HG02588 (cell line): ENCODE results near the gene BRD9.
"Not testable (repeated sequence)": the region's sequence is repeated elsewhere in the genome, so short reads cannot be mapped to it uniquely, and the experiment has no call there.

Source experiments
- ATAC-seq: cut with Tn5 transposase; IDR thresholded peaks from one replicate; pipeline ENCODE4 v1.9.1; 2021; ENCODE audit warnings: mild to moderate bottlenecking, moderate library complexity; ENCODE audit not compliant: unreplicated experiment

The BRD9 gene

GRCh38 chr5:923281-923873, 30.8 kb upstream of the BRD9 start:
- no peak for ATAC-seq

GRCh38 chr5:922436-923280, 30.1 kb upstream of the BRD9 start:
- ATAC-seq = no peak

GRCh38 chr5:921456-922435, 29.1 kb upstream of the BRD9 start:
- no peak for ATAC-seq

- no peak for ATAC-seq
Measured at GRCh38 chr5:920321-920720, 27.7 kb upstream of the BRD9 start.

GRCh38 chr5:919356-920000, 26.9 kb upstream of the BRD9 start:
- no peak for ATAC-seq

GRCh38 chr5:918717-919116, 26.1 kb upstream of the BRD9 start:
- ATAC-seq = not testable (repeated sequence)

GRCh38 chr5:916441-917293, 24.1 kb upstream of the BRD9 start:
- ATAC-seq = no peak

- ATAC-seq = no peak
Measured at GRCh38 chr5:915946-916345, 23.3 kb upstream of the BRD9 start.

GRCh38 chr5:915346-915745, 22.7 kb upstream of the BRD9 start:
- ATAC-seq = not testable (repeated sequence)

- no peak for ATAC-seq
Measured at GRCh38 chr5:914612-915011, 22.0 kb upstream of the BRD9 start.

- ATAC-seq = no peak
Measured at GRCh38 chr5:914174-914573, 21.6 kb upstream of the BRD9 start.

- ATAC-seq = no peak
Measured at GRCh38 chr5:912280-913091, 19.9 kb upstream of the BRD9 start.

GRCh38 chr5:911601-912000, 19.0 kb upstream of the BRD9 start:
- no peak for ATAC-seq

GRCh38 chr5:910769-911160, 18.2 kb upstream of the BRD9 start:
- no peak for ATAC-seq

- no peak for ATAC-seq
Measured at GRCh38 chr5:909994-910768, 17.6 kb upstream of the BRD9 start.

GRCh38 chr5:909086-909485, 16.5 kb upstream of the BRD9 start:
- ATAC-seq = no peak

- no peak for ATAC-seq
Measured at GRCh38 chr5:908172-908571, 15.6 kb upstream of the BRD9 start.

- no peak for ATAC-seq
Measured at GRCh38 chr5:907366-907910, 14.8 kb upstream of the BRD9 start.
